ENCODE results near the gene PCNX3. TPM values are rescaled to one million over a fixed set of nuclear protein-coding genes. Genes with fewer than 3 reads are reported as not detected.
"Not testable (repeated sequence)": the region's sequence is repeated elsewhere in the genome, so short reads cannot be mapped to it uniquely, and the experiment has no call there.

The PCNX3 gene
- total RNA-seq, 1 donor: 27.9 TPM

DNA sequence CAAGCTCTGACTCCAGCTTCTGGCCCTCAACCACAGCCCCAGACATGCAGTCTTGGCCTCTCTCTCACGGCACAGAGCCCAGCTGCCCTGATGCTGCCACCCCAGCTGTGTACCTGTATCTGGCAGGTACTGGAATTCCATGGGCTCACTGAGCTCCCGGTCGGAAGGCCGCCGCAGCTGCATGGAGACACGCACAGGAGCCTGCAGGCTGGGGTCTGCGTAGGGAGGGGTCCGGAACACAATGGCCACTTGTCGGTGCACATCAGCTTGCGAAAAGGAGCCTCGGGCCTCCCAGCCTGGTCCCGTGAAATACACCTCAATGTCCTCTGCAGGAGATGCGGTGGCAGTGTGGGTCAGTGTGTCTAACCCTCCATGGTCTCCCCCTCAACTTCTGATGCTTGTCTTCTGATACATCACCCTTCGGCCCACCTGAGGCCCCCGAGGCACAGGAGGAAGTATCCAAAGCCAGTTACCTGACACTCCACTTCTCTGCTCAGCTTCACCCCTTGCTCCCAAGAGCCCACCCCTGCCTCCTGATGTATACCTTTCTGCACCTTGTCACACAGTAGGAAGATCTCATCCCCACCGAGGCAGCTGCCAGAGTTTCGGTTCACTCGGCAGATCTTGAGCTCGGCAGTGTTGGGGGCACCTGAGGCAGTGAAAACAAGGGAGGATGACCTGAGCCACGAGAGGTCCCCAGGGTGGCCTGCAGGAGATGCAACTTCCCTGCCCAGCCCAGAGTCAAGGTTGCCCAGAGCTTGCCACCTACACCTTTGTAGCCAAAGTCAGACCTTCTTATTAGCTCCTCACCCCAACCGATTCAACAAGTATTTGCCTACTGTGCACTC lies 42.8 kb downstream of the PCNX3 start:
- Histone ChIP-seq H3K27me3 (ENCODE audit: insufficient read depth, low read length) (no peaks in the 10 kb centered on the region), H3K27ac (ENCODE audit: low read depth, low read length) (no peak overlapping the region), H3K4me3 (ENCODE audit: insufficient read depth, low read length) (no peak overlapping the region), H3K9me3 (ENCODE audit: low read depth, low read length) (no peaks in the 10 kb centered on the region), H2AFZ (ENCODE audit: low read length) (no peak overlapping the region), H3K36me3 (ENCODE audit: insufficient read depth, low read length) (peaks cover 73% of the 10 kb centered on the region), H3K4me2 (ENCODE audit: insufficient read depth, low read length) (no peak overlapping the region), H3K4me1 (ENCODE audit: insufficient read depth, low read length) (peaks cover 14% of the 10 kb centered on the region), H3K79me2 (ENCODE audit: insufficient read depth, low read length) (peaks cover 50% of the 10 kb centered on the region), H4K20me1 (ENCODE audit: insufficient read depth, low read length) (peaks cover 32% of the 10 kb centered on the region)
- TF ChIP-seq, protein P1, sequence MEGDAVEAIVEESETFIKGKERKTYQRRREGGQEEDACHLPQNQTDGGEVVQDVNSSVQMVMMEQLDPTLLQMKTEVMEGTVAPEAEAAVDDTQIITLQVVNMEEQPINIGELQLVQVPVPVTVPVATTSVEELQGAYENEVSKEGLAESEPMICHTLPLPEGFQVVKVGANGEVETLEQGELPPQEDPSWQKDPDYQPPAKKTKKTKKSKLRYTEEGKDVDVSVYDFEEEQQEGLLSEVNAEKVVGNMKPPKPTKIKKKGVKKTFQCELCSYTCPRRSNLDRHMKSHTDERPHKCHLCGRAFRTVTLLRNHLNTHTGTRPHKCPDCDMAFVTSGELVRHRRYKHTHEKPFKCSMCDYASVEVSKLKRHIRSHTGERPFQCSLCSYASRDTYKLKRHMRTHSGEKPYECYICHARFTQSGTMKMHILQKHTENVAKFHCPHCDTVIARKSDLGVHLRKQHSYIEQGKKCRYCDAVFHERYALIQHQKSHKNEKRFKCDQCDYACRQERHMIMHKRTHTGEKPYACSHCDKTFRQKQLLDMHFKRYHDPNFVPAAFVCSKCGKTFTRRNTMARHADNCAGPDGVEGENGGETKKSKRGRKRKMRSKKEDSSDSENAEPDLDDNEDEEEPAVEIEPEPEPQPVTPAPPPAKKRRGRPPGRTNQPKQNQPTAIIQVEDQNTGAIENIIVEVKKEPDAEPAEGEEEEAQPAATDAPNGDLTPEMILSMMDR (IDR thresholded peaks at IDR 0.05; ENCODE audit: extremely low read depth, low read depth, low read length): no peak
- no peak for DNase-seq (ENCODE audit: insufficient read length, low spot score, missing footprints)

DNA sequence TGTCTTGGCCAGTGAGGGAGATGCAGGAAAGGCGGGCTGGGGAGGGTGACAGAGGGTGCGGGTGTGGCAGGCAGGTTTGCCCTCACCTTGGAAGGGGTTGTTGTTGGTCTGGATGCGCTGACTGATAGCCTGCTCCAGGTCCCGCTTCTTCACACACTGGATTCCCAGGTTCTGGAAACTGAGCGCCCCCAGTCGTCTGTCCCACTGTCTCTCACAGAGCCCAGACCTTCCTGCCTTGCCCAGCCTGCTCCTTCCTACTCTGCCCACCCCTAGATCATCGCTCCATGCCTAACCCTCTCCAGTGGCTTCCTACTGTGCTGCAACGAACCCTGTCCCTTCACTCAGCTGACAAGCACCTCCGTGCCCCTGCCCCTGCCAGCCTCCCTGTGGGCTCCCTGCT lies 44.5 kb downstream of the PCNX3 start:
- Histone ChIP-seq H4K20me1 (ENCODE audit: insufficient read depth, low read length) (peaks cover 32% of the 10 kb centered on the region), H3K4me2 (ENCODE audit: insufficient read depth, low read length) (no peak overlapping the region), H2AFZ (ENCODE audit: low read length) (no peak overlapping the region), H3K79me2 (ENCODE audit: insufficient read depth, low read length) (peaks cover 50% of the 10 kb centered on the region), H3K27ac (ENCODE audit: low read depth, low read length) (no peak overlapping the region), H3K4me1 (ENCODE audit: insufficient read depth, low read length) (peaks cover 17% of the 10 kb centered on the region), H3K9me3 (ENCODE audit: low read depth, low read length) (no peaks in the 10 kb centered on the region), H3K27me3 (ENCODE audit: insufficient read depth, low read length) (no peaks in the 10 kb centered on the region), H3K4me3 (ENCODE audit: insufficient read depth, low read length) (no peak overlapping the region), H3K36me3 (ENCODE audit: insufficient read depth, low read length) (peaks cover 64% of the 10 kb centered on the region)
- TF ChIP-seq, protein P1 (IDR thresholded peaks at IDR 0.05; ENCODE audit: extremely low read depth, low read depth, low read length): no peak
- DNase-seq (ENCODE audit: insufficient read length, low spot score, missing footprints): no peak

DNA sequence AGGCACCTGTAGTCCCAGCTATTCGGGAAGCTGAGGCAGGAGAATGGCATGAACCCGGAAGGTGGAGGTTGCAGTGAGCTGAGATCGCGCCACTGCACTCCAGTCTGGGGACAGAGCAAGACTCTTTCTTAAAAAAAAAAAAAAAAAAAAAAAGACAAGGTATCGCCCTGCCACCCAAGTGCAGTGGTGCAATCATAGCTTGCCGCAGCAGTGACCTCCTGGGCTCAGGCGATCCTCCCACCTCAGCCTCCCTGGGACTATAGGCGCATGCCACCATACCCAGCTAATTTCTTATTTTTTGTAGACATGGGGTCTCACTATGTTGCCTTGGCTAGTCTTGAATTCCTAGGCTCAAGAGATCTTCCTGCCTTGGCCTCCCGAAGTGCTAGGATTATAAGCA lies 45.3 kb downstream of the PCNX3 start:
- H3K36me3 ChIP-seq (ENCODE audit: insufficient read depth, low read length): peaks cover 55% of the 10 kb centered on the region
- H3K4me3 ChIP-seq (ENCODE audit: insufficient read depth, low read length): not testable (repeated sequence)

DNA sequence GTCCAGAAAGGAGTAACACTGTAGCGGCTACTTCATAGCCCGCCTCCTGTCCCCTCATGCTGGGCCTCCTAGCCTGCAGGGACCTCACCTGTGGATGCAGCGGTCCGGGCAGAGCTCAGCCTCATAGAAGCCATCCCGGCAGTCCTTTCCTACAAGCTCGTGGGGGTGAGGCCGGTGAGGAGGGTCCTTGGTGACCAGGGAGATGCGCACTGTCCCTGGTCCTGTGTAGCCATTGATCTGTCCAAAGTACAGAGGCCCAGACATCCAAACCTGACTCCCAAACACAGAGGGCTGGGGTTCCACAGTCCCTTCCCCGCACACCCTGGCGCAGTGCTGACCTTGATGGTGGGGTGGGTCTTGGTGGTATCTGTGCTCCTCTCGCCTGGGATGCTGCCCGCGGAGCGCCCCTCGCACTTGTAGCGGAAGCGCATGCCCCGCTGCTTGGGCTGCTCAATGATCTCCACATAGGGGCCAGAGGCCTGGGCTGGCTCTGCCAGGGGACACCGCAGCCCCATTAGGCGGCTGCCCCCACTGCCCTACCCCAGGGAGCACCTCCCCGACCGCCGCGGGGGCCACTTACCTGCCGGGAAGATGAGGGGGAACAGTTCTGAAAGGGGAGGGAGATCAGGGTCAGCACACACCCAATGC lies 46.1 kb downstream of the PCNX3 start:
- peak; percentile 73 for DNase-seq (ENCODE audit: insufficient read length, low spot score, missing footprints)
- peaks cover 48% of the 10 kb centered on the region for H3K36me3 ChIP-seq (ENCODE audit: insufficient read depth, low read length)
- H2AFZ ChIP-seq (ENCODE audit: low read length): no peak overlapping the region
- H3K27ac ChIP-seq (ENCODE audit: low read depth, low read length): peak overlapping the region; percentile 88
- peak overlapping the region; percentile 100 for H3K4me2 ChIP-seq (ENCODE audit: insufficient read depth, low read length)
- peaks cover 46% of the 10 kb centered on the region for H3K79me2 ChIP-seq (ENCODE audit: insufficient read depth, low read length)
- H4K20me1 ChIP-seq (ENCODE audit: insufficient read depth, low read length): peaks cover 32% of the 10 kb centered on the region
- H3K4me1 ChIP-seq (ENCODE audit: insufficient read depth, low read length): peaks cover 17% of the 10 kb centered on the region
- no peaks in the 10 kb centered on the region for H3K27me3 ChIP-seq (ENCODE audit: insufficient read depth, low read length)
- H3K9me3 ChIP-seq (ENCODE audit: low read depth, low read length): no peaks in the 10 kb centered on the region
- H3K4me3 ChIP-seq (ENCODE audit: insufficient read depth, low read length): peak overlapping the region; percentile 96
- TF ChIP-seq, protein P1 (IDR thresholded peaks at IDR 0.05; ENCODE audit: extremely low read depth, low read depth, low read length): no peak

More for the DNA sequence above, 45.3 kb downstream of the PCNX3 start:
- not testable (repeated sequence) for H3K27me3 ChIP-seq (ENCODE audit: insufficient read depth, low read length); DNase-seq (ENCODE audit: insufficient read length, low spot score, missing footprints); H3K9me3 ChIP-seq (ENCODE audit: low read depth, low read length); H3K4me2 ChIP-seq (ENCODE audit: insufficient read depth, low read length); H3K27ac ChIP-seq (ENCODE audit: low read depth, low read length); H2AFZ ChIP-seq (ENCODE audit: low read length)
- H3K79me2 ChIP-seq (ENCODE audit: insufficient read depth, low read length): peaks cover 50% of the 10 kb centered on the region
- H4K20me1 ChIP-seq (ENCODE audit: insufficient read depth, low read length): peaks cover 32% of the 10 kb centered on the region
- peaks cover 17% of the 10 kb centered on the region for H3K4me1 ChIP-seq (ENCODE audit: insufficient read depth, low read length)
